Measurements from ENCODE around the gene SUGT1.

DNA sequence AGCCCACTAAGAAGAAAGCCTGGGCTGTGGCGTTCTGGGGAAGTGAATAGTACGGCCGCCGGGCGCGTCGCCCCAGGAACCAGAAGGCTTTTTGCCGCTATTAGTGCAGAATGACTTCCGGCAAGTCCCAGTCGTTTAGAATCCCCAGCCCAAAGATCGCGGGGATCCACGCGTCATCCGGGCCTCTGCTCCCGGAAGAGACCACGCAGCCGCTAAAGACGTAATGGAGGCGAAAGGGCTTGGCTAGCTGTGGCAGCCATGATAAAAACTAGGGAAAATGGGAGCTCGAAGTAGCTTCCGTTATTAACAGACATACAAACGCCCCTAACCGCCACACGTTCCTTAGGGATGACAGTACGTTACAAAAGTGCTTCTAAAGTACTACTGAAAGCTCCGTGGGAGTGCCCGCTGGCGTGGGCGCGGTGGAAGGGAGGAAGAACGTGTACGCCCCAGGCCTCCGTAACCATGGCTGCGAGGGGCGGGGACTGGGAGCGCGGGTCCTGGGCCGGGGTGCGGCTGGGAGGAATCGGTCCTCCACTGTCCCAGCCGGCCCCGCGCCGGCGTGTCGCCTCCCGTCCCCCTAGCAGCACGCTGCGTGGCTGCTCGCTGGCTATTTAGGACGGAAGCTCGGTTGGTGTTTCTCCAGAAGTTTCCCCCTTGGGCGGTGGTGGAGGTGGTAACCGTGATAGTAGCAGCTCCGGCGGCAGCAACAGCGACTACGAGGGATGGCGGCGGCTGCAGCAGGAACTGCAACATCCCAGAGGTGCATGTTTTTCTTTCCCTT lies at the start of gene SUGT1:
- TF ChIP-seq, protein P1, sequence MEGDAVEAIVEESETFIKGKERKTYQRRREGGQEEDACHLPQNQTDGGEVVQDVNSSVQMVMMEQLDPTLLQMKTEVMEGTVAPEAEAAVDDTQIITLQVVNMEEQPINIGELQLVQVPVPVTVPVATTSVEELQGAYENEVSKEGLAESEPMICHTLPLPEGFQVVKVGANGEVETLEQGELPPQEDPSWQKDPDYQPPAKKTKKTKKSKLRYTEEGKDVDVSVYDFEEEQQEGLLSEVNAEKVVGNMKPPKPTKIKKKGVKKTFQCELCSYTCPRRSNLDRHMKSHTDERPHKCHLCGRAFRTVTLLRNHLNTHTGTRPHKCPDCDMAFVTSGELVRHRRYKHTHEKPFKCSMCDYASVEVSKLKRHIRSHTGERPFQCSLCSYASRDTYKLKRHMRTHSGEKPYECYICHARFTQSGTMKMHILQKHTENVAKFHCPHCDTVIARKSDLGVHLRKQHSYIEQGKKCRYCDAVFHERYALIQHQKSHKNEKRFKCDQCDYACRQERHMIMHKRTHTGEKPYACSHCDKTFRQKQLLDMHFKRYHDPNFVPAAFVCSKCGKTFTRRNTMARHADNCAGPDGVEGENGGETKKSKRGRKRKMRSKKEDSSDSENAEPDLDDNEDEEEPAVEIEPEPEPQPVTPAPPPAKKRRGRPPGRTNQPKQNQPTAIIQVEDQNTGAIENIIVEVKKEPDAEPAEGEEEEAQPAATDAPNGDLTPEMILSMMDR (IDR thresholded peaks at IDR 0.05), result peak; percentile 69
- TF ChIP-seq POLR2AphosphoS5 (IDR thresholded peaks at IDR 0.05; ENCODE audit: low read depth, low read length), result peak; percentile 90
